ENCODE data around the gene EMX1. TPM values are rescaled to one million over a fixed set of nuclear protein-coding genes. Genes with fewer than 3 reads are reported as not detected.

EMX1 gene
- total RNA-seq, 1 donor from 2014 or later: not detected

DNA sequence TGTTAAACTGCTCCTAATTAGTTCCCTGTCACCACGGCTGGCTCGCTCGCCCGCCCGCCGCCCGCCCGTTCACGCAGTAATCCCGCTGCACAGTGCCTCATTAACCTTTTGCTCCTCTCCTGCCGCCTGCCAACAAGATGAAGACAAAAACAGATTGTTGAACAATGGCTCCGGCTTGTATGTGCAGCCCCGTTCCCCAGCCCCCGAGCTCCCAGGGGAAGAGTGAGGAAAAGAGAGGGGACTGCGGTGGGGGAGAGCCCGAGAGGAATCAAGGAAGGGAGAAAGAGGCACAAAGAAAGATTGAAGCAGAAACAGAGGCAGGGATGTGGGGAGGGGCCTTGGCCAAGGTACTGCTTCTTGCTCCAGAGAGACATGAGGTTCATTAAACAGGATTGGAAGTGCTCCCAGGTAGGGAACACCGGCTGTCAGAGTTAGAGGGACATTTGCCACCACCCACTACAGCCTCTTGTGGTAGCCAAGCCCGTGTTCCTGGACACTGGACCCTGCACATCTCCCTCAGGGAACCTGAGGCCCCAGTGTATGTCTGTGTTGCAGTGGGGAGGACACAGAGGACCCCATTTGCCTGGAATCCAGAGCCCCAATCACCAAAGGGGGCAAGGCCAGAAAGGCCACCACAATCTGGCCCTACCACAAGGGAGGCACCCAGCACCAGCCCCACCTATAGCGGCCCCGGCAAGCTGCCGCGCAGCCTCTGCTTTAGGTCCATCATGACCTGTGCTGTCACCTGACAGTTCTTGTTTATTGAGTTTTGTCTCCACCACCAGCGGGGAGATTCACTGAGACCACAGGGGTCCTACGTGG is 38.1 kb downstream of the EMX1 start:
- intact Hi-C loops (cut with micrococcal nuclease): loop anchor here (2.0 kb wide), 2 partner anchors 115 to 155 kb away; partner anchors contain the start of gene SFXN5

DNA sequence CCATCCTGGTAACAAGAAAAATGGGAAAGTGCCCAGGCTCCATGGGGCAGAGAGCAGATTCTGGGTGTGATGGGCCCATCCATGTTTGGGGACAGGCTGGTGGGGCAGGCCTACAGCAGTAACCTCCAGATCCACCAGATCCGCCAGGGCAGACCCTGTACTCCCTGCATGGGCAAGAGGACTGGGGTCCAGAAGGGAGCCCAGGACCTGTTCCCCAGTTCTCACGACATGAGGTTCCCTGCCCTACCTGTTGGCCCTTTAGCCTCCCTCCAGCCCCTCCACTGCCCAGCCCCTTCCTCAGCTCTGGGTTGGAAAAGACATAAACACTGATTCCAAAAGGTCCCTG is 38.7 kb downstream of the EMX1 start:
- intact Hi-C loops (cut with micrococcal nuclease): no loop called here

DNA sequence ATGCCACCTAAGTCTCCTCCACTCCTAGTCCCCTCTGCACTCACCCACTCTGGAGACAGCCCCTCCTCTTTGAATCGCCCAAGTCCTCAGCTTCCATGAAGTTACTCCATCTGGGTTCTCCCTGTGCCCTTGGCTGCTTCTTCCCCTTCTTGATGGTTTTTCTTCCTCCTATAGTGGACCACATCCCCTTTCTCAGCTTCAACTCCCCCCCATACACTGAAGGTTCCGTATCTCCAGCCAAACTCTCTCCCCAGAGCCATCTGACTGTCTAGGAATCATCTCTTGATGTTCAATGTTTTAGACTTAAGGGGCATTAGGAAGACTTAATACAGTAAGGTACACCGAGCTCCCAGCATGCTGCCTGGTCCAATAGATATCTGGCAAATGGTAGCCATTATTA is 39.6 kb downstream of the EMX1 start:
- intact Hi-C loops (cut with micrococcal nuclease): no loop called here

DNA sequence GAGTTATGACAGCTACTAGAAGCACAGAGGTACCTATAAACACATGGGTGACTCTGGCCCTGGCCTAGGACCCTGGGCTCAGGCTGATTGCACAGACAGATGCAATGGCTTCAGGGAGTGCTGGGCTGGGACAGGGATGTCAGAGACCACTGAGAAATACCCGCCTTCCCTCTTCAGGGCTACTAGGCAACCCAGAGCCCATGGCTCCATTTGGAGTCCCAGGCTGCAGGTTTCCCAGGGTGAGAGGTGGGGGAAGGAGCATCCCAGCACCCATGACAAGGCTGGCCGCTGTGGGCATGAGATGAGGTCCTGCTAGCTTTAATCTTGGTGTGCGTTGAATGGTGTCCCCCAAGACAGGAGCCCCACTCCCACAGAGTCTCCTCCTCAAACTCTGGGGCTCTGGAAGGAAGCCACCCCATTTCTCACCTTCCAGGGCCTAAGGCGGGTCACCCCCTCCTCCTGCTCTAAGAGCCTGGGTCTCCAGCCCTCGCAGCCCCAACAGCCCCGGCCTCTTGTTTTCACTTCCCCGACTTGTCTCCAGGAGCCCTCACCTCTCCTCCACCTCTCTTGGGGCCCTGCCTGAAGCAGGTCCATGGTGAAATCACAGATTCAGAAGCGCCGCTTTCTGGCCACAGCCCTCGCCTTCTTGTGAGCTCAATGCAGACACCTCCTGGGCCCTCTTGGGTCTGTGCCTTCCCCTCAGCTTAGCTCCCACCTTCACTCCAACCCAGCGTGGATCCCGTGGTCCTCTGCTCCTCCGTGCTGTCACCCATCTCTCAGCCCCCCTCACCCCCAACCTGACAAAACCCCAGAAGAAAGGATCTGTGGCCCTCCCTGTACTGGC is 41.4 kb downstream of the EMX1 start:
- intact Hi-C loops (cut with micrococcal nuclease): no loop called here

DNA sequence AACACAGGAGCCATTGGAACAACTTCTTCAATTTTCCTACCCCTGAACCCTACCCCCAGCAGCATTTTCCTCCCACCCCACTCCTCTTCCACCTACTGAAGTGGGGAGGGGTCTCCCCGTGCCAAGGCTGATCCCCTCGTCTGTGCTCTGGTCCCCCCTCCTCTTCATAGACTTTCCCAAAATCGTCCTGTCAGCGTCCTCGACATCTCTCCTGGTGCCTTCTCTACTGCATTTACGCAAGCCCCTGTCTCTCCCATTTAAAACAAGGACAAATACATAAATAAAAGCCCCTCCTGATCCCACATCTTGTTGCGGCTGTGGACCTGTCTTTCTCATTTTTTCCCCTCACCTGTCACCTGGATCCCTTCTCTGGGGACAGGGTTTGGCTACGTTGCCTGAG is 42.2 kb downstream of the EMX1 start:
- intact Hi-C loops (cut with micrococcal nuclease): no loop called here

DNA sequence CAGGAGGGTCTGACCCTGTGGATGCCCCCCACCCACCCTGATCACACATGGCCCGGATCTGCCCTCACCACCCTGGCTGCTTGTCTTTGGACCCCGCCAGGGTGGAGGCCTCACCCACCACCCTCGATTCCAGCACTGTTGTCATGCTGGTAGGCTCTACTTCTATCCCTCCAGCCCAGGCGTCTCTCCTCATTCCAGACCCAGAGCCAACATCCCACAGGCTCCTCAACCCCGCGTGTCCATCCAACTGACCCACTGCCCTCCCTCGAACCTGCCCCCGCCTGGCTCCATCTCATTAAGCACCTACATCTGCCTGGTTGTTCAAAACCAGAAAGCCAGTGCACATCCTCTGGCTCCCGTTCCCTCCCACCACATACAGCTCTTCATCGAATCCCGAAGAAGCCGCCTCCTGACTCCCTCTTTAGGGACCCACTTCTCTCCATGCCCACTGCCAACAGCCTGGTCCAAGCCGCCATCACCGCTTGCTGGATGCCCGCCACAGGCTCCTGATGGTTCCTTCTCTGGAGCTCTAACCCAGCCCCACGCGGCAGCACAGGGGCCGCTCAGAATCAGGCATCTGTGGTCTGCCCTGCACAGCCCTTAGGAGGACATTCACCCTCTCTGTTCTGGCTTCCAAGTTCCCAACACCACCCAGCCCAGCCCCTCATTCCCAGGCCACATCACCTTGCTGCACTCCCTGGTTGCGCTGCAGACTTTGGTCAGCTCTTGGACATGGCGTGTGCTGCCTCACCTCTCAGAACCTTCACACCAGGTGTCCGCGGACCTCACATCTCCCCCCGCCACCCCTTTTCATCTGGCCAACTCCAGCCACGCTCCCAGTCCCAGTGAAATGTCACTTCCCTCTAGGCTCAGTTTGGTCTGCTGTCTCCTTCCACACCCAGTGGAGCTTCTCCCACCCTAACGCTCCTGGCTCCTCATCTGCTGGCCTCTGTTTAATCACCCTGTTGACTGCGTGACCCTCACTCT is 43.0 kb downstream of the EMX1 start:
- intact Hi-C loops (cut with micrococcal nuclease): no loop called here

DNA sequence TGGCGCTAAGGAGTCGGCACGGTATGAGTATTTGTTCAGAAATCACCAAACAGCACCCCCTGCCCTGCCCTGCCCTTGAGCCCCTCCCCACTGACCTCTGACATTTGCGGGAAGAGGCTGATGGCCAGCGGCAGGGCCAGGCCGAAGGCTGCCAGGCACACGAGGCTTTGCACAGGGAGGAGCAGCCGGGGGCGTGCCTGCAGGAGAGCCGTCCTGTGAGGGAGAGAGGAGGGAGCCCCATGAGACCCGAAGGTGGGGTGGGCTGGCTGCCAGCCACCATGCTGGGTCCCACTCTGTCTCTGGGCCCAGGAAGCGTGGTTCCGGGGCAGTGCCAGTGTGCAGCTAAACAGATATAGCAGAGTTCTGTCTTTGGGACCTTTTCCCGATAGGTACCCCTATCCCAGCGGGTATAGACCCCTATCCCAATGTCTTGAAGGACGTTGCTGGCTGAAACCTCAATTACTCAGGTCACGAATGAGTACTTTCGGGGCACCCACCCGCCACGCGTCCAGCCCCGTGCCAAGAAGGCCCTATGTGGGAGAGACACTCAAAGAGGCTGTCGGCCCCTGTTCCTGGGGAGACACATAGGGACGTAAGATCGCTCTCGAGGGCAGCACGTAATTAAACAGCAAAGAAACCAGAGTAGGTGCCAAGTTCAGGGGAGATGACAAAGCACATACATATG is 43.9 kb downstream of the EMX1 start:
- intact Hi-C loops (cut with micrococcal nuclease): no loop called here

DNA sequence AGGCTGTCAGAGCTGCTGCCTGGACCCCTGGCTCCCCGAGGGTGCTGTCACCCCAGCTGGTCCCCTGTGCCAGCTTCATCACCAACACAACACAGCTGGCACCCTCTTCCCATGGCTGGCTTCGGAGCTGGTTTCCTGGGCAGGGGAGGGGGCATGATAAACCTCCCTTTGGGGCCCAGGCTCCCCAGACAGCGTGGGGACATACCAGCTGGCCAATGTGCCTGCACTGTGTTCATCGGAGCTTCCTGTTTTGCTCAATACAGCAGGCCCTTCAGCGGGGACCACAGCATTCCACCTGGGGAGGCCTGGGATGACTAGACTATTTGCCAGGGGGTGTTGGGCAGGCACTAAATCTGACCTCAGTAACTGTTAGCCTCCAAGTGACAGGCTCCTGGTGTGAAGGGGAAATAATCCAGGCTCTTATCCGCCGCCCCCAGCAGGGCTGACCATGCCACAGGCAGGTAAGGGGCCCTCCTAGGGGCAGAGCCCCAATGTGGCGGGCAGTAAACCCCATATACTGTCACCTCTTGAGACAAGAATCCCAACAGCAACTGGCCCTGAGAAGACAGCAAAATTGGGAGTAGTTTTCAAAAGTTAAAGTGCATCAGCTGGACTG is 44.6 kb downstream of the EMX1 start:
- intact Hi-C loops (cut with micrococcal nuclease): no loop called here

DNA sequence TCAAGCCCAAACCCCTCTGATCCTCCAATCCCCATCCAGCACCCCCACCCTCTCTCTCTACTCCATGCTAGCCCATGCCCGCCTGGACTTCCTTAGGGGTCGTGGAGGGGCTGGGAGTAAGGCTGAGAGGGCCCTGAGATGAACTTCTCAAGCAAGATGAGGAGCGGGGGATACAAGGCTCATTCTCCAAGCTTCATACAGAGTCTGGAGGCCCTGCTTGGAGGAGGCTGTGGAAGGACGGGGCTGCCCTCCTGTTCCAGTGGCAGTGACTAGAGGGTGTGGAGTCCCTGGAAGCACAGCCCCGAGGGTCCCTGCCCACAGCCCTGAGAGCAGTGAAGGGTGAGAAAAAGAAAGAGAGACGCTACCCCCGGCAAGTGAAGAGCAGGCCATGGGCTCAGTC is 45.6 kb downstream of the EMX1 start:
- intact Hi-C loops (cut with micrococcal nuclease): no loop called here

DNA sequence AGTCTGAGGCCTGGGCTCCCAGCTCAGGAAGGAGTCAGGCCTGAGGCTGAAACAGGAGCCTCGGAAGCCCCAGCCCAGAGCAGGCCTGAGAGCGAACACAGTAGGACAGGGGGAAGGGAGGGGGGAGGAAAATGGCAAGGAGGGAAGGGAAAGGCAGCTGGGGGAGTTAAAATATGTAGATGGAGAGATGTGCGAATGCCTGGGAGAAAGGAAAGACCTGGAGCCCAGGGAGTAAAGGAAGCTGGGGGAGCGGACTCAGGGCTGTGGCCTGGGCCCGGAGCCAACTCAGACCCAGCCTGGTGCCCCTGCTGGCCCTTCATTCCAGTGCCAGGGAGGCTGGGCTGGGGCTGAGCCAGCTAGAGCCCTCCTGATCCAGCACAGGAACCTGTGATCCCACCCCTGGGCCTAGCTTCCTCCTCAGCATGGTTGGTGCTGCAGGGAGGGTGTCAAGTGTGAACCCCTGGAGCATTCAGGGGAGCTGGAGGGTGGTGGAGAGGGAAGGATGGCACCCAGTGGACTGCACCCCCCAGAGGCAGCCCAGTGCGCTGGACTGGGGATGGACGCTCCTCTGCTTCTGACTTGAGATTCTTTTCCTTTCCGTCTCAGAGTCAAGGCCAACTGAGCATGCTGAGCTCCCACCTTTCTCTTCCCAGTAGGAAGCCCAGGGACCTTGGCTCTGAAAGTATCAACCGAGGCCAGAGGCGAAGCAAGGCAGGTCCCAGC is 46.3 kb downstream of the EMX1 start:
- intact Hi-C loops (cut with micrococcal nuclease): no loop called here

DNA sequence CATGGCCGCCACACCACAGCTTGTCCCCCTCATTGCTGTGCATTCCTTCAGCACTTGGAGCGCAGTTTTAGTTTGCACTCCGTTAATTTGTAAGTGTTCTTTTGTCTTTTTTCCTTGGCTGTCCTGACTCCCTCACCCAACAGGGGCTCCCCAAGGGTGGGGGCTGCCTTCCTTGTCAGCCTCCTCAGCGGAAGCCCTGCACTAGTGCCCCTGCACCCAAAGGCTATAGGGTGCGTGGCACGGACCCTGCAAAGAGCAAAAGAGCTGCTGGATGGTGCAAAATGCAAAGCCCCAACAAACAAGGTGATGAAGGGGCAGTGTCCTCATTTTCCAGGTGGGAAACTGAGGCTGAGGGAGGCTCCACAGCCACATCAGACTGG is 46.8 kb downstream of the EMX1 start:
- intact Hi-C loops (cut with micrococcal nuclease): no loop called here

DNA sequence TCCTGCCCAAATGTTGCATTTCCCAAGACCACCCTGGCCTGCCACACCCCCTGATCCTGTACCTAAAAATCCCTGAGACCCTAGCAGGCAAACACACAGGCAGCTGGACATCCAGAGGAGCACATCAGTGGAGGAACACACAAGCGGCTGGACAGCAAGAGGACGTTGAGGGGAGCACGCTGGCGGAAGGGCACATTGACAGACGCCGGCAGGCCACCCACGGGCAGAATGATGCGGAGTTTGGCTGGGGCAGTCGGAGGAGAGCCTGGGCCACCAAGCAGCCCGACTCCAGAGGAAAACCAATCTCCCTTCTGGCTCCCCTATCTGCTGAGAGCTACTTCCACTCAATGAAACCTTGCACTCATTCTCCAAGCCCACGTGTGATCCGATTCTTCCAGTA is 47.7 kb downstream of the EMX1 start:
- intact Hi-C loops (cut with micrococcal nuclease): no loop called here

DNA sequence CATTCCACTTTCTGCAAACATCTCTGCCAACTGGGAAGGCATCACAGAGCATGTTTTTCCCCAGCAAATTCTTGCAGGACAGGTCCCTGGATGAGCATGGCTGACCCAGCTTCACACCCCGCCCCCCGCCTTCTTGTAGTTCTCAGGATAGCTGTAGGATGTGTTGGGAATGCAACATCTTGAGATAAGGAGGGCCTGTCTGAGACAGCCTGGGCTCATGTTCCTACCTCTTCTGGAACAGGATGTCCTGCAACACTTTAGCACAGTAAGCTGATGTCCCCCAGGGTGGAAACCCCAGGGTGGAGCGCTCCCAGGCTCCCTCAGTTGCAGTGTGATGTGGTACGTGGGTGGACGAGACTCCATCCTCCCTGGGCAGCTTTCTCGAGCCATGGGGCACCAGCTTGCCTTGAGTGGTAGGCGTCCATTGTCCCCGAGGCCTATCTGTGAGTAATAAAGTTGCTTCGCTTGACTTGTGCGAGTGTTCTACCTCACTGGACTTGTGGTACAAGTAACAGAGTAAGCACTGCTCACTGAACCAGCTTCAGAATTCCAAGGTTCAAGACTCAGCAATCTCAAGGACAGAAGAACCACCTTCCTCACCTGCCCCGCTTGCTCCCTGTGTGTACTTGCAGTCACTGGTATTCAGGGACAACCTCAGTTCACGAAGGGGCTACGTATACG is 48.6 kb downstream of the EMX1 start:
- intact Hi-C loops (cut with micrococcal nuclease): no loop called here

DNA sequence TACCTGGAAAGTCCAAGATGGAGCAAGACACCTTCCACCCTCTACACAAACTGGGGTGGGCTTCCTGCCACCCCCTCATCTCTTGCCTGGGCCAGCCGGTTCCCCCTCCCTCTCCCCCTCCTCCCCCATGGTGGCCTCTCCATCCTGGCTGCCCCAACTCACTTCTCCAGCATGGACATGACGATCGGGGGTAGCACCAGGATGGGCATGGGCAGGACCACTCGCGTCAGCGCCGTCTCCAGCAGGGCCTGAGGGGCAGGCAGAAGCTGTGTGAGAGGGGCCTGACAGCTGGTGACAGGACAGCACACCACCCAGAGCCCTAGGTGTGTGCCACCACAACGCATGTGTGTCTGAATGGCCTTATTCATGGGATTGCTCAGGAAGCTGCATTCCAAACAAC is 51.0 kb downstream of the EMX1 start:
- intact Hi-C loops (cut with micrococcal nuclease): no loop called here

DNA sequence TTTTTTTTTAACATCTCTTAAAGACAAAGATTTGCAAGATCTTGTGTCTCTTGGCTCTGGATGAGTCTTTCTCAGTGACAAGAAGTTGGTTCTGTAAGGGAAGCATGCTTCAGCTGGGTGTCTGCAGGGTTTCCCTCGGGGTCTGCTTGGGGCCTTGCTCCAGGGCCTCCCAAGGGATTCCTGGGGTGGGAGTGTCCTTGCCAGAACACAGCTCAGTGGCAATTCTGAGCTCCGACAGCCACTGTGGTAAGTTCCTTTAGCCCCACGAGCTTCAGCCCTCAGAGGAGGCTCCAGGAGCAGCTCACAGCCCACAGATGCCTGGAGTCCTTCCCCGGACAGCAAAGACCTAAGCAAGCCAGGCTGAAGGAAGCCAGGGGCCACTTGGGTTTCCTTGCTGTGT is 52.4 kb downstream of the EMX1 start:
- intact Hi-C loops (cut with micrococcal nuclease): loop anchor here (5.0 kb wide), 1 partner anchor 208 kb away; no protein-coding TSS in a partner anchor

DNA sequence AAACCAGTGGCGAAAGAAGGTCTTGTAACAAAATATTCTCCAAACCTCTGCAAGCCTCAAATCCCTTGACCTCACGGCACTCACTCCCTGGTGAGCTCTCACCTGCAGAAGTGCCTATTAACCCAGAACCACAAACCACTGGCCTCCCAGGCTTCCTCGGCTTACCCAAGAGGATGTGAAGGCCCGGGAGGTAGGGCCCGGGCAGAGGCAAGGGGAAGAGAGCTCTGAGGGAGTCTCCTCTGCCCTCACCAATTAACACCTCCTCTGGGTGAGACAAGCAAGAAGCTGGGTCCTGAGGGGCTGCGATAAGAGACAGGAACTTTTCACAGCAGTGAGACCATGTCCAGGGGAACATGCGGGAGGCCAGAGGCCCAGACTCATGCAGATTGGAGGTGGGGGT is 53.7 kb downstream of the EMX1 start:
- intact Hi-C loops (cut with micrococcal nuclease): loop anchor here (5.0 kb wide), 1 partner anchor 206 kb away; no protein-coding TSS in a partner anchor

DNA sequence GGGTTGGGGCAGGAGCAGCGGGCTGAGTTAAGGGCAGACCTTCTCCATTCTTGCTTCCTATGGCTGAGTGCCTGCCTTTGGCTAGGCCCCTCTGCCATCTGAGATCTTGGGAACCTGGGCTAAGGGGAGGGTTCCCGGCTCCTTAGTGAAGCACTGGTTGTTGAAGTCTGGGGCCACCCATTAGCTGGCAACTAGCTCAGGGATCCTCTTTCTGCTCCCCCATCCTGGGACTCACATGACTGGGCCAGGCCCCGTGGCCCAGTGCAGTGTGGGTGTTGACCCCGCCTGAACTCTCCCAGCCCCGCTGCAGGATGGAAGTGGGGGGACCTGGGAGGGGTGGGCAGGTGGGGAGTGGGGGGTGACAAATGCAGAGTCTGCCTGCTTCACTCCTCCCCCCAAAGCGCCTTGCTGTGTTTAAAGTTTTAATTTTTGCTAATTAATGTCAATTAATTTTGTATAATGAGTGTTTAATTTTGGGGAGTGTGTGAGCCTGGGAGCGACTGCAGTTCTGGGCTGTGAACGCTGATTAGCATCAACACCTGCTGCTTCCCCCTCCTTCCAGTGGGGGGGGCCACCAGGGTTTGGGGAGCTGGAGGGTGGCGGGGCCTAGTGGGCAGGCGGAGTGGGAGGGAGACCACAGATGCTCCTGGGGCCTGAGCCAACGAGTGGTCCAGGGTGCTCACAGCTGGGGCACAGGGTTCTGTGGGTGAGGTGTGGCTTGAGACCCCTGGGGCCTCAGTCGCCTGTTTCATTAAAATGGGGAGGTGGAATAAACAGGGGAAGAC is 55.2 kb downstream of the EMX1 start:
- intact Hi-C loops (cut with micrococcal nuclease): loop anchor here (1.0 to 5.0 kb wide), 4 partner anchors 18 to 205 kb away; no protein-coding TSS in a partner anchor

DNA sequence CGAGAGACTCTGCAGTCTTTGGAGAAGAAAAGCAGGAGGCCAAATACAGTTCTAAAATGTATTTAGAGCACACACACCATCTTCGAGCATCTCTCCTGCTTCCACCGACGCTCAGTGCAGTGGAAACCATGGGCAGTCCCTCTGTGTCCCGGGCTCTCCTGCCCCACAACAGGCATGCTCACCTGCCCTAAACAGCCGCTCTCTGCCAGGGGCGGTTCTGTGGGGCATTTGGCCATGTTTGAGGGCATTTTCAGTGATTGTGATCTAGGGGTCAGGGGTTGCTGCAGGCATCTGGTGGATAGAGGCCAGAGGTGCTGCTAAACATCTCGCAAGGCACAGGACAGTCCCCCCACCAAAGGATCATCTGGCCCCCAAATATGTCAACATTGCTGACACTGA is 55.8 kb downstream of the EMX1 start:
- intact Hi-C loops (cut with micrococcal nuclease): loop anchor here (1.0 to 5.0 kb wide), 4 partner anchors 19 to 204 kb away; no protein-coding TSS in a partner anchor

Data from T-helper 1 cell treated with Interleukin-12 subunit alpha and Interleukin-12 subunit beta and Interleukin-4 antibody, amounts not matched to agents 30 ng/mL and 1 ng/mL, for 36 hours (primary cell).